Measurements from ENCODE around the gene ECHDC1. TPM values are rescaled to one million over a fixed set of nuclear protein-coding genes. Genes with fewer than 3 reads are reported as not detected.

Gene ECHDC1
- total and polyA plus RNA-seq, 2 donors = 51.5 to 54.8 TPM

GRCh38 chr6:127347178-127347577 lies 3.8 kb upstream of the ECHDC1 start:
- DNase-seq (ENCODE audit: low read depth in 6 of 9, low spot score in 9 of 9) = no peak
- WGBS = 93% methylated on average over 2 of the region's 2 CpGs

DNA sequence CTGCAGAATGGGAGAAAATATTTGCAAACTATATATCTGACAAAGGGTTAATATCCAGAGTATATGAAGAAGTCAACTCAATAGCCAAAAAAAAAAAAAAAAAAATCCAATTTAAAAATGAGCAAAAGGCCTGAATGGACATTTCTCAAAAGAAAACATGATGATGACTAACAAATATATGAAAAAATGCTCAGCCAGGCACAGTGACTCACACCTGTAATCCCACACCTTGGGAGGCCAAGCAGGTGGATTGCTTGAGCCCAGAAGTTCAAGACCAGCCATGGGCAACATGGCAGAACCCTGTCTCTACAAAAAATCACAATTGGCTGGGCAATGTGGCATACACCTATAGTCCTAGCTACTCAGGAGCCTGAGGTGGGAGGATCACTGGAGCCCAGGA lies 2.1 kb upstream of the ECHDC1 start:
- H3K4me3 ChIP-seq (ENCODE audit: low read length in 2 of 2) = no peak overlapping the region
- no peaks in the 10 kb centered on the region for H3K9me3 ChIP-seq (ENCODE audit: control insufficient read depth in 2 of 2, insufficient read depth in 1 of 2, low read length in 1 of 2)
- no peak overlapping the region for H3K27ac ChIP-seq (ENCODE audit: low read depth in 1 of 2, low read length in 1 of 2)
- no peak for DNase-seq (ENCODE audit: low read depth in 6 of 9, low spot score in 9 of 9)
- H3K27me3 ChIP-seq (ENCODE audit: control insufficient read depth in 2 of 2, insufficient read depth in 1 of 2, low read length in 1 of 2) = no peaks in the 10 kb centered on the region
- no peaks in the 10 kb centered on the region for H3K36me3 ChIP-seq (ENCODE audit: control insufficient read depth in 2 of 2, insufficient read depth in 2 of 2, low read length in 1 of 2)
- peaks cover 17 to 19% of the 10 kb centered on the region in 2 donors for H3K4me1 ChIP-seq (ENCODE audit: control insufficient read depth in 2 of 2, insufficient read depth in 2 of 2, low read length in 2 of 2)

More at GRCh38 chr6:127347178-127347577, 3.8 kb upstream of the ECHDC1 start:
- H3K9me3 ChIP-seq (ENCODE audit: control insufficient read depth in 2 of 2, insufficient read depth in 1 of 2, low read length in 1 of 2) = peaks cover 0 to 4% of the 10 kb centered on the region in 2 donors
- H3K36me3 ChIP-seq (ENCODE audit: control insufficient read depth in 2 of 2, insufficient read depth in 2 of 2, low read length in 1 of 2) = no peaks in the 10 kb centered on the region
- H3K4me3 ChIP-seq (ENCODE audit: low read length in 2 of 2) = no peak overlapping the region
- H3K27ac ChIP-seq (ENCODE audit: low read depth in 1 of 2, low read length in 1 of 2) = no peak overlapping the region
- no peaks in the 10 kb centered on the region for H3K27me3 ChIP-seq (ENCODE audit: control insufficient read depth in 2 of 2, insufficient read depth in 1 of 2, low read length in 1 of 2)
- H3K4me1 ChIP-seq (ENCODE audit: control insufficient read depth in 2 of 2, insufficient read depth in 2 of 2, low read length in 2 of 2) = peaks cover 10% of the 10 kb centered on the region in 2 donors

DNA sequence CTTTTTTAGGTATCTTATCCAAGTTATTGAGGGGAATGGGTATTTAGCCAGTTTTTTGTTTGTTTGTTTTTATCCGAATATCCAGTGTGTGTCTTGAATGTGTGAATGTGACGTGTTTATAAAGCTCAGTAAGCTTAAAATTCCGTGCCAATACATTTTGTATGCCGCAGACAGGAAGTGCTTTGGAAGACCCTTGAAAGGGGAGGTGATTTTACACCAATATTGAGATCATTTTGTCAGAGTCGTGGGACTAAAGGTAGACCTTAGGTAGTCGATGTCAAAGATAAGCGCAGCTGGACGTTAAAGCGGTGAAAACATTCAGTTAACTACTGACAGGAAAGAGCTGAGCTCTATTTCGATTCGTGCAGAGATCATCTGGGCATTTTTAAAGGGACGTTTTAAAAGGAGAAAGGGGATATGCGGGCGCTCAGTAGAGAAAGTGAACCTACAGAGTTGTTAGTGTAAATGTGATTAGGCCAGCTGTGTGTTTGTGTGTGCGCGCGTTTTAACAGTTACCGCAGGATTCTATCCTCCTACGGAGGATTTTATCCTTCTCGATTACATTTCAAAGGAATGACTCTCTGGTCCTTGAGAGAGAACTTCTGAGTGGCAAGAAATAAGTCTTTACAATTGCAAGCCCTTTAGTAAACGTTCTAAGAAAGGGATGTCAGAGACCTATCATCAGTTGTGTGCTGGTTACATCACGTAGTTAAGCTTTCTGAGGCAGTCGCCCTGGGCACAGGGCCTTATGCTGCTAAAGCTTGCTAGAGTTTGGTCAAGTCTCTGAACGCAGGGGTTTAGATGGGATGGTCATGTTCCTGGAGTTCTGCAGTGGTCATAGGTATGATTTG lies 625 bp upstream of the ECHDC1 start:
- H3K36me3 ChIP-seq (ENCODE audit: control insufficient read depth in 2 of 2, insufficient read depth in 2 of 2, low read length in 1 of 2) = no peaks in the 10 kb centered on the region
- 16% methylated on average over 24 of the region's 24 CpGs for WGBS
- H3K4me1 ChIP-seq (ENCODE audit: control insufficient read depth in 2 of 2, insufficient read depth in 2 of 2, low read length in 2 of 2) = peaks cover 17 to 21% of the 10 kb centered on the region in 2 donors
- H3K27me3 ChIP-seq (ENCODE audit: control insufficient read depth in 2 of 2, insufficient read depth in 1 of 2, low read length in 1 of 2) = no peaks in the 10 kb centered on the region
- H3K27ac ChIP-seq (ENCODE audit: low read depth in 1 of 2, low read length in 1 of 2) = peak overlapping the region; percentile 96 to 97
- H3K4me3 ChIP-seq (ENCODE audit: low read length in 2 of 2) = peak overlapping the region; percentile 87 to 88
- no peaks in the 10 kb centered on the region for H3K9me3 ChIP-seq (ENCODE audit: control insufficient read depth in 2 of 2, insufficient read depth in 1 of 2, low read length in 1 of 2)
- DNase-seq (ENCODE audit: low read depth in 6 of 9, low spot score in 9 of 9) = peak in 7 of 9 donors; percentile 2 to 60 (median 29)

GRCh38 chr6:127342296-127342945 lies 988 bp downstream of the ECHDC1 start:
- 51% methylated on average over 10 of the region's 10 CpGs for WGBS
- DNase-seq (ENCODE audit: low read depth in 6 of 9, low spot score in 9 of 9) = peak in 4 of 9 donors; percentile 6 to 35 (median 22)
- peak overlapping the region; percentile 87 to 88 for H3K4me3 ChIP-seq (ENCODE audit: low read length in 2 of 2)
- peaks cover 17 to 21% of the 10 kb centered on the region in 2 donors for H3K4me1 ChIP-seq (ENCODE audit: control insufficient read depth in 2 of 2, insufficient read depth in 2 of 2, low read length in 2 of 2)
- no peaks in the 10 kb centered on the region for H3K9me3 ChIP-seq (ENCODE audit: control insufficient read depth in 2 of 2, insufficient read depth in 1 of 2, low read length in 1 of 2)
- H3K36me3 ChIP-seq (ENCODE audit: control insufficient read depth in 2 of 2, insufficient read depth in 2 of 2, low read length in 1 of 2) = no peaks in the 10 kb centered on the region
- H3K27me3 ChIP-seq (ENCODE audit: control insufficient read depth in 2 of 2, insufficient read depth in 1 of 2, low read length in 1 of 2) = no peaks in the 10 kb centered on the region
- H3K27ac ChIP-seq (ENCODE audit: low read depth in 1 of 2, low read length in 1 of 2) = peak overlapping the region in 1 of 2 donors; percentile 97

GRCh38 chr6:127341471-127342202 lies 1.8 kb downstream of the ECHDC1 start:
- Histone ChIP-seq H3K27me3 (ENCODE audit: control insufficient read depth in 2 of 2, insufficient read depth in 1 of 2, low read length in 1 of 2) (no peaks in the 10 kb centered on the region), H3K27ac (ENCODE audit: low read depth in 1 of 2, low read length in 1 of 2) (no peak overlapping the region), H3K4me1 (ENCODE audit: control insufficient read depth in 2 of 2, insufficient read depth in 2 of 2, low read length in 2 of 2) (peaks cover 17 to 21% of the 10 kb centered on the region in 2 donors), H3K36me3 (ENCODE audit: control insufficient read depth in 2 of 2, insufficient read depth in 2 of 2, low read length in 1 of 2) (no peaks in the 10 kb centered on the region), H3K9me3 (ENCODE audit: control insufficient read depth in 2 of 2, insufficient read depth in 1 of 2, low read length in 1 of 2) (no peaks in the 10 kb centered on the region), H3K4me3 (ENCODE audit: low read length in 2 of 2) (peak overlapping the region in 1 of 2 donors; percentile 3)
- DNase-seq (ENCODE audit: low read depth in 6 of 9, low spot score in 9 of 9) = peak in 2 of 9 donors; percentile 8 to 18
- 92% methylated on average over 9 of the region's 9 CpGs for WGBS

- Histone ChIP-seq H3K36me3 (ENCODE audit: control insufficient read depth in 2 of 2, insufficient read depth in 2 of 2, low read length in 1 of 2) (no peaks in the 10 kb centered on the region), H3K9me3 (ENCODE audit: control insufficient read depth in 2 of 2, insufficient read depth in 1 of 2, low read length in 1 of 2) (no peaks in the 10 kb centered on the region), H3K27me3 (ENCODE audit: control insufficient read depth in 2 of 2, insufficient read depth in 1 of 2, low read length in 1 of 2) (no peaks in the 10 kb centered on the region), H3K4me3 (ENCODE audit: low read length in 2 of 2) (no peak overlapping the region), H3K27ac (ENCODE audit: low read depth in 1 of 2, low read length in 1 of 2) (no peak overlapping the region), H3K4me1 (ENCODE audit: control insufficient read depth in 2 of 2, insufficient read depth in 2 of 2, low read length in 2 of 2) (peaks cover 17 to 21% of the 10 kb centered on the region in 2 donors)
- no peak for DNase-seq (ENCODE audit: low read depth in 6 of 9, low spot score in 9 of 9)
These were observed 3.2 kb downstream of the ECHDC1 start for GRCh38 chr6:127340171-127340570.

DNA sequence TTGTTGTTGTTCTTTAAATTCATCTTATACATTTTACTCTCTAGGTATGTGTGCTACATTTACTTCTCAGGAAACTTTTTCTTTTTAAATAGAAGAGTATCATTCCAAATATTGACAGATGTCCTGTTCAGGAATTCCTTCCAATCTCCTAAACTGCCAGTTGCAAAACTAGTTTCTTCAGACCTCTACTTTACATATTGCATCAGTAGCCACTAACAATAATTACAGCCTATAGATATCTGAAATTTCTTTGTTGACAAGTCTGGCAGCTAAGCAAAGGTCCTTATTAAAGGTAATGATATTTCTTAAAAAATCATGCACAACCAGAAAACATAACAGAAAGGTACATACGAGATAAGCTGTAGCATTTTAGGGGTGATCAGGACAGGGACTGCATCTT lies 4.5 kb downstream of the ECHDC1 start:
- no peak for DNase-seq (ENCODE audit: low read depth in 6 of 9, low spot score in 9 of 9)
- Histone ChIP-seq H3K9me3 (ENCODE audit: control insufficient read depth in 2 of 2, insufficient read depth in 1 of 2, low read length in 1 of 2) (no peaks in the 10 kb centered on the region), H3K4me1 (ENCODE audit: control insufficient read depth in 2 of 2, insufficient read depth in 2 of 2, low read length in 2 of 2) (peaks cover 11 to 15% of the 10 kb centered on the region in 2 donors), H3K27ac (ENCODE audit: low read depth in 1 of 2, low read length in 1 of 2) (no peak overlapping the region), H3K36me3 (ENCODE audit: control insufficient read depth in 2 of 2, insufficient read depth in 2 of 2, low read length in 1 of 2) (no peaks in the 10 kb centered on the region), H3K4me3 (ENCODE audit: low read length in 2 of 2) (no peak overlapping the region), H3K27me3 (ENCODE audit: control insufficient read depth in 2 of 2, insufficient read depth in 1 of 2, low read length in 1 of 2) (no peaks in the 10 kb centered on the region)
- 97% methylated on average over 1 of the region's 1 CpG for WGBS

DNA sequence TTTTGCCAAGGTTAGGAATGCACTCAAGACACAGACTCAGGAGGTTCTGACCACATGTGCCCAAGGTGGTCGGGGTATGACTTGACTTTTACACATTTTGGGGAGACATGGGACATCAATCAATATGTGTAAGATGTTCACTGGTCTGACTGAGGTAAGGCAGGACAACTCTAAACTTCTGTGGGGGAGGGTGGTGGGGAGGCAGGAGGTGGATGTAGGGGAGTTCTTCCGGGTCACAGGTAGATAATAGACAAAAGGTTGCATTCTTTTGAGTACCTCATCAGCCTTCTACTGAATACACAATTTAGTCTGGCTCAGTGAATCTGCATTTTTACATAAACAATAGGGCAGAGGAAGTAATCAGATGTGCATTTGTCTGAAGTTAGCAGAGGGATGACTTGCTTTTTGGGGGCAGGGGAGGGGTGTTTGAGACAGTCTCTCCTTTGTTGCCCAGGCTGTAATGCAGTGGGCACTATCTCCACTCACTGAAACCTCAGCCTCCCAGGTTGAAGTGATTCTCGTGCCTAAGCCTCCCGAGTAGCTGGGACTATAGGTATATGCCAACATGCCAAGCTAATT lies 10.9 kb downstream of the ECHDC1 start:
- no peak for DNase-seq (ENCODE audit: low read depth in 6 of 9, low spot score in 9 of 9)
- WGBS = 73% methylated on average over 4 of the region's 4 CpGs
- Histone ChIP-seq H3K27ac (ENCODE audit: low read depth in 1 of 2, low read length in 1 of 2) (no peak overlapping the region), H3K36me3 (ENCODE audit: control insufficient read depth in 2 of 2, insufficient read depth in 2 of 2, low read length in 1 of 2) (peaks cover 0 to 9% of the 10 kb centered on the region in 2 donors), H3K4me3 (ENCODE audit: low read length in 2 of 2) (no peak overlapping the region), H3K4me1 (ENCODE audit: control insufficient read depth in 2 of 2, insufficient read depth in 2 of 2, low read length in 2 of 2) (no peaks in the 10 kb centered on the region), H3K27me3 (ENCODE audit: control insufficient read depth in 2 of 2, insufficient read depth in 1 of 2, low read length in 1 of 2) (no peaks in the 10 kb centered on the region), H3K9me3 (ENCODE audit: control insufficient read depth in 2 of 2, insufficient read depth in 1 of 2, low read length in 1 of 2) (no peaks in the 10 kb centered on the region)

Measured in thymus (tissue), 11 donors.